ENCODE measurements around the gene OR2H2.

DNA sequence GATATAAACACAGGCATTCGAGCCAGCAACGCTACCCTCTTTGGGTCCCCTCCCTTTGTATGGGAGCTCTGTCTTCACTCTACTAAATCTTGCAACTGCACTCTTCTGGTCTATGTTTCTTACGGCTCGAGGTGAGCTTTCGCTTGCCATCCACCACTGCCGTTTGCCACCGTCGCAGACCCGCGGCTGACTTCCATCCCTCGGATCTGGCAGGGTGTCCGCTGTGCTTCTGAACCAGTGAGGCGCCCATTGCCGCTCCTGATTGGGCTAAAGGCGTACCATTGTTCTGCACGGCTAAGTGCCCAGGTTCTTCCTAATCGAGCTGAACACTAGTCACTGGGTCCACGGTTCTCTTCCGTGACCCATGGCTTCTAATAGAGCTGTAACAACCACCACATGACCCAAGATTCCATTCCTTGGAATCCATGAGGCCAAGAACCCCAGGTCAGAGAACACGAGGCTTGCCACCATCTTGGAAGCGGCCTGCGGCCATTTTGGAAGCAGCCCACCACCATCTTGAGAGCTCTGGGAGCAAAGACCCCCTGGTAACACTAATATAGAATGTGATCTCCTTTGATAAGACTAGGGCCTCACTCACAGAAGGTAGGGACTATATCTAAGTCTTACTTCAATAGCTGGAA is 26.4 kb upstream of the OR2H2 start:
- TF ChIP-seq, protein P1, sequence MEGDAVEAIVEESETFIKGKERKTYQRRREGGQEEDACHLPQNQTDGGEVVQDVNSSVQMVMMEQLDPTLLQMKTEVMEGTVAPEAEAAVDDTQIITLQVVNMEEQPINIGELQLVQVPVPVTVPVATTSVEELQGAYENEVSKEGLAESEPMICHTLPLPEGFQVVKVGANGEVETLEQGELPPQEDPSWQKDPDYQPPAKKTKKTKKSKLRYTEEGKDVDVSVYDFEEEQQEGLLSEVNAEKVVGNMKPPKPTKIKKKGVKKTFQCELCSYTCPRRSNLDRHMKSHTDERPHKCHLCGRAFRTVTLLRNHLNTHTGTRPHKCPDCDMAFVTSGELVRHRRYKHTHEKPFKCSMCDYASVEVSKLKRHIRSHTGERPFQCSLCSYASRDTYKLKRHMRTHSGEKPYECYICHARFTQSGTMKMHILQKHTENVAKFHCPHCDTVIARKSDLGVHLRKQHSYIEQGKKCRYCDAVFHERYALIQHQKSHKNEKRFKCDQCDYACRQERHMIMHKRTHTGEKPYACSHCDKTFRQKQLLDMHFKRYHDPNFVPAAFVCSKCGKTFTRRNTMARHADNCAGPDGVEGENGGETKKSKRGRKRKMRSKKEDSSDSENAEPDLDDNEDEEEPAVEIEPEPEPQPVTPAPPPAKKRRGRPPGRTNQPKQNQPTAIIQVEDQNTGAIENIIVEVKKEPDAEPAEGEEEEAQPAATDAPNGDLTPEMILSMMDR (conservative IDR thresholded peaks at IDR 0.05; ENCODE audit: low read depth, low read length) = no peak
- TF ChIP-seq EZH2 (IDR thresholded peaks at IDR 0.05; ENCODE audit: low read length, unreplicated experiment) = no peak
